SK-N-SH (cell line): Measurements from ENCODE around the gene A4GNT. TPM values are rescaled to one million over a fixed set of nuclear protein-coding genes. Genes with fewer than 3 reads are reported as not detected.

Experiments
- CTCF ChIA-PET: fragments of 300-600, 350-600 bp; formaldehyde crosslinking; extraction: SDS; loops from one replicate; lab custom pipeline; 2021; lab: Yijun Ruan, JAX
- POLR2A ChIA-PET: fragments of 350-600 bp; sonication (Branson Sonifier 250); formaldehyde crosslinking; extraction: SDS; loops from one replicate; lab custom pipeline; 2020; ENCODE audit warnings: antibody characterized with exemption, inconsistent platforms; lab: Yijun Ruan, JAX
- DNase-seq: peaks from one replicate; pipeline ENCODE4 v3.0.0; 2012
- H2AFZ ChIP-seq: fragments of 200-600 bp; sonication (generic); 2 replicates; pipeline ENCODE4 v1.8.1; 2016; ENCODE audit warnings: antibody characterized with exemption, mild to moderate bottlenecking, low read depth
- H3F3A ChIP-seq: fragments of 200-600 bp; sonication (generic); replicated peaks from 2 replicates; pipeline ENCODE3; 2016; ENCODE audit warnings: antibody characterized with exemption, mild to moderate bottlenecking; ENCODE audit not compliant: insufficient read depth
- H3K27ac ChIP-seq, 2 experiments: fragments of 200-500 bp in 1 of 2; fragments of 200-600 bp in 1 of 2; sonication (Bioruptor generic) in 1 of 2; sonication (generic), shearing (Covaris generic) in 1 of 2; 2 replicates each; pipeline versions ENCODE4 v1.5.1 to v1.6.1; 2014 to 2016; ENCODE audit warnings: low read depth in 2 of 2, inconsistent platforms in 1 of 2, low read length in 1 of 2, mild to moderate bottlenecking in 1 of 2, mixed read lengths in 1 of 2
- H3K27me3 ChIP-seq: fragments of 200-600 bp; sonication (generic), shearing (Covaris generic); 2 replicates; pipeline ENCODE4 v1.6.1; 2016; ENCODE audit warnings: mixed run types; ENCODE audit not compliant: insufficient read depth
- H3K36me3 ChIP-seq, 2 experiments: fragments of 200-500 bp in 1 of 2; fragments of 200-600 bp in 1 of 2; sonication (Bioruptor generic) in 1 of 2; sonication (generic) in 1 of 2; replicated peaks in 1 of 2; 2 replicates each; pipeline versions ENCODE3 to v1.5.1; 2014 to 2016; ENCODE audit warnings: low read length in 1 of 2, mild to moderate bottlenecking in 1 of 2; ENCODE audit not compliant: insufficient read depth in 2 of 2, control insufficient read depth in 1 of 2
- H3K4me1 ChIP-seq, 2 experiments: fragments of 200-500 bp in 1 of 2; fragments of 200-600 bp in 1 of 2; sonication (Bioruptor generic) in 1 of 2; sonication (generic), shearing (Covaris generic) in 1 of 2; 2 replicates each; pipeline versions ENCODE4 v1.5.1 to v1.6.1; 2014 to 2016; ENCODE audit warnings: low read depth in 1 of 2, low read length in 1 of 2, mixed run types in 1 of 2; ENCODE audit not compliant: insufficient read depth in 2 of 2, control insufficient read depth in 1 of 2
- H3K4me2 ChIP-seq: fragments of 200-600 bp; sonication (generic), shearing (Covaris generic); 2 replicates; pipeline ENCODE4 v1.6.1; 2017; ENCODE audit warnings: mixed run types
- H3K4me3 ChIP-seq, 2 experiments: fragments of 200-500 bp in 1 of 2; fragments of 200-600 bp in 1 of 2; sonication (Bioruptor generic) in 1 of 2; sonication (generic), shearing (Covaris generic) in 1 of 2; 2 replicates each; pipeline versions ENCODE4 v1.5.1 to v1.8.1; 2014 to 2016; ENCODE audit warnings: low read depth in 2 of 2, inconsistent platforms in 1 of 2, low read length in 1 of 2, mild to moderate bottlenecking in 1 of 2, mixed read lengths in 1 of 2, moderate library complexity in 1 of 2
- H3K79me2 ChIP-seq: fragments of 200-600 bp; sonication (generic); 2 replicates; pipeline ENCODE4 v1.8.1; 2017; ENCODE audit warnings: mild to moderate bottlenecking; ENCODE audit not compliant: insufficient read depth
- H3K9ac ChIP-seq: fragments of 200-600 bp; sonication (generic); 2 replicates; pipeline ENCODE4 v1.6.1; 2017; ENCODE audit warnings: mixed run types
- H3K9me2 ChIP-seq: fragments of 200-600 bp; sonication (generic); 2 replicates; pipeline ENCODE4 v1.6.1; 2017; ENCODE audit warnings: mixed run types
- H3K9me3 ChIP-seq: fragments of 200-600 bp; sonication (generic); 2 replicates; pipeline ENCODE4 v1.6.1; 2017; ENCODE audit warnings: mixed run types, mild to moderate bottlenecking, moderate library complexity
- H4K20me1 ChIP-seq: fragments of 200-600 bp; sonication (generic); 2 replicates; pipeline ENCODE4 v1.6.1; 2017; ENCODE audit warnings: mild to moderate bottlenecking, mixed run types; ENCODE audit not compliant: insufficient read depth
- ELF1 ChIP-seq: IDR thresholded peaks from 2 replicates; pipeline ENCODE4 v1.4.0; 2012
- EP300 ChIP-seq, 2 experiments: IDR thresholded peaks; 2 replicates each; pipeline versions ENCODE4 v1.4.0 to v1.6.1; 2012; ENCODE audit warnings: borderline replicate concordance in 1 of 2, low read depth in 1 of 2, low read length in 1 of 2
- FOSL2 ChIP-seq: IDR thresholded peaks from 2 replicates; pipeline ENCODE4 v1.4.0; 2012; ENCODE audit warnings: low read depth, mild to moderate bottlenecking, moderate library complexity, borderline replicate concordance
- FOXJ3 ChIP-seq: sonication (generic); formaldehyde crosslinking; IDR thresholded peaks from 2 replicates; pipeline ENCODE4 v1.5.1; 2020; ENCODE audit warnings: mild to moderate bottlenecking, missing genetic modification reagents
- MXI1 ChIP-seq: IDR thresholded peaks from 2 replicates; pipeline ENCODE4 v1.6.1; 2012; ENCODE audit warnings: mild to moderate bottlenecking, low read depth, low read length, improper control_type of control experiment
- NFIC ChIP-seq: IDR thresholded peaks from 2 replicates; pipeline ENCODE4 v1.4.0; 2012; ENCODE audit warnings: borderline replicate concordance
- NRF1 ChIP-seq: IDR thresholded peaks from 2 replicates; pipeline ENCODE4 v1.6.1; 2012; ENCODE audit warnings: low read depth, mild to moderate bottlenecking, low read length
- POLR2AphosphoS5 ChIP-seq: IDR thresholded peaks from 2 replicates; pipeline ENCODE4 v1.6.1; 2012; ENCODE audit warnings: low read depth, low read length
- RCOR1 ChIP-seq: fragments of 150-350 bp; IDR thresholded peaks from 2 replicates; pipeline ENCODE4 v1.6.1; 2017; ENCODE audit warnings: antibody characterized with exemption, low read length
- RFX5 ChIP-seq: IDR thresholded peaks from 2 replicates; pipeline ENCODE4 v1.6.1; 2012; ENCODE audit warnings: mild to moderate bottlenecking, improper control_type of control experiment, low read length
- SMC3 ChIP-seq: IDR thresholded peaks from 2 replicates; pipeline ENCODE4 v1.6.1; 2012; ENCODE audit warnings: low read depth, low read length, improper control_type of control experiment
- TAF1 ChIP-seq: IDR thresholded peaks from 2 replicates; pipeline ENCODE4 v1.6.1; 2012; ENCODE audit warnings: low read depth, mild to moderate bottlenecking, low read length, moderate library complexity, borderline replicate concordance
- TEAD4 ChIP-seq: IDR thresholded peaks from 2 replicates; pipeline ENCODE4 v1.4.0; 2012; ENCODE audit warnings: mild to moderate bottlenecking, borderline replicate concordance; ENCODE audit not compliant: insufficient read depth
- USF2 ChIP-seq: fragments of 150-350 bp; IDR thresholded peaks from 2 replicates; pipeline ENCODE4 v1.6.1; 2017; ENCODE audit warnings: antibody characterized with exemption, low read length, low read depth, borderline replicate concordance
- YY1 ChIP-seq: IDR thresholded peaks from 2 replicates; pipeline ENCODE4 v1.4.0; 2012; ENCODE audit warnings: low read depth, mild to moderate bottlenecking
- polyA plus RNA-seq, 3 experiments: library from polyadenylated mRNA; depleted of rRNA; stranded (reverse); fragments of >200 nt; gene quantifications; 2 replicates each; pipeline ENCODE4 v1.2.3, GENCODE V29; 2012
- TF ChIP-seq, protein P1 (sequence below): fragments of 200-600 bp; sonication (generic); IDR thresholded peaks from 2 replicates; pipeline ENCODE4 v1.6.1; 2017; ENCODE audit warnings: antibody characterized with exemption, mild to moderate bottlenecking, moderate library complexity
- TF ChIP-seq, protein P2 (sequence below): IDR thresholded peaks from 2 replicates; pipeline ENCODE4 v1.6.1; 2012; ENCODE audit warnings: mild to moderate bottlenecking, low read depth, low read length, moderate library complexity
- TF ChIP-seq, protein P3 (sequence below): fragments of 150-350 bp; IDR thresholded peaks from 2 replicates; pipeline ENCODE4 v1.6.1; 2016; ENCODE audit warnings: mild to moderate bottlenecking, low read depth, low read length
- TF ChIP-seq, protein P4 (sequence below): IDR thresholded peaks from 2 replicates; pipeline ENCODE4 v1.4.0; 2012; ENCODE audit warnings: low read depth, borderline replicate concordance
- TF ChIP-seq, protein P5 (sequence below): IDR thresholded peaks from 2 replicates; pipeline ENCODE4 v1.4.0; 2012; ENCODE audit warnings: low read depth, borderline replicate concordance

Gene A4GNT
- polyA plus RNA-seq, 1 of the 3 experiments (the other 2 are of a cell fraction): not detected

DNA sequence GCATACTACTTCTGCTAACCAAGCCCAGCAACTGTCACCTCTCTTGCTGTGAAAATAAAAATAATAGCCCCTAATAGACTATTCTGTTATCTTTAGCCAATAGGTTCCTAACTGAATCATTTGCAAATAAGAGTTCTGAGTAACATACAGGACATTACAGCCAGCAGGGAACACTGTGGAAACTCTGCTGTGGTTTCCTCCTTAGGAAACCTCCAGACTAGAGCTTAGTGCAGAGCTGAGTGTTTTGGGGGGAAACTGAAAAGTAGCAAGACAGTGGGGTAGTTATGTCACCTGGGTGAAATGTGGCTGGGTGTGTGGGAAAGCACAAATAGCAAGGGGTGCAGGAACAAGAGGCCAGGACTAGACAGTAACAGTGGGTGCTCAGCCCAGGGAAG lies 49.2 kb downstream of the A4GNT start:
- Histone ChIP-seq H3F3A (peaks cover 54% of the 10 kb centered on the region), H4K20me1 (no peaks in the 10 kb centered on the region), H3K36me3 (peaks cover 25 to 48% of the 10 kb centered on the region in 2 experiments), H3K79me2 (no peaks in the 10 kb centered on the region; the same call in 1 of the 2 replicates), H2AFZ (no peak overlapping the region), H3K9me2 (no peaks in the 10 kb centered on the region), H3K27ac (peak overlapping the region; percentile 68 to 94; a peak in 3 of 4 replicates), H3K4me1 (peaks cover 0 to 43% of the 10 kb centered on the region in 2 experiments), H3K9ac (peak overlapping the region; percentile 54; the same call in 1 of the 2 replicates), H3K9me3 (no peaks in the 10 kb centered on the region), H3K4me2 (peak overlapping the region; percentile 71), H3K4me3 (peak overlapping the region in 1 of 2 experiments; percentile 49; a peak in 1 of 4 replicates), H3K27me3 (no peaks in the 10 kb centered on the region)
- no peak for DNase-seq
- POLR2A ChIA-PET: no interaction called here
- CTCF ChIA-PET: interaction anchor here (0.6 to 1.2 kb wide), 5 partner anchors 9 to 407 kb away, joined by 3 to 4 read pairs (median 3); no protein-coding TSS in a partner anchor
- TF ChIP-seq, protein P1, sequence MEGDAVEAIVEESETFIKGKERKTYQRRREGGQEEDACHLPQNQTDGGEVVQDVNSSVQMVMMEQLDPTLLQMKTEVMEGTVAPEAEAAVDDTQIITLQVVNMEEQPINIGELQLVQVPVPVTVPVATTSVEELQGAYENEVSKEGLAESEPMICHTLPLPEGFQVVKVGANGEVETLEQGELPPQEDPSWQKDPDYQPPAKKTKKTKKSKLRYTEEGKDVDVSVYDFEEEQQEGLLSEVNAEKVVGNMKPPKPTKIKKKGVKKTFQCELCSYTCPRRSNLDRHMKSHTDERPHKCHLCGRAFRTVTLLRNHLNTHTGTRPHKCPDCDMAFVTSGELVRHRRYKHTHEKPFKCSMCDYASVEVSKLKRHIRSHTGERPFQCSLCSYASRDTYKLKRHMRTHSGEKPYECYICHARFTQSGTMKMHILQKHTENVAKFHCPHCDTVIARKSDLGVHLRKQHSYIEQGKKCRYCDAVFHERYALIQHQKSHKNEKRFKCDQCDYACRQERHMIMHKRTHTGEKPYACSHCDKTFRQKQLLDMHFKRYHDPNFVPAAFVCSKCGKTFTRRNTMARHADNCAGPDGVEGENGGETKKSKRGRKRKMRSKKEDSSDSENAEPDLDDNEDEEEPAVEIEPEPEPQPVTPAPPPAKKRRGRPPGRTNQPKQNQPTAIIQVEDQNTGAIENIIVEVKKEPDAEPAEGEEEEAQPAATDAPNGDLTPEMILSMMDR: no peak
- no peak for TF ChIP-seq RFX5
- TF ChIP-seq SMC3: no peak
- TF ChIP-seq MXI1: no peak
- no peak for TF ChIP-seq TAF1
- TF ChIP-seq, protein P2, sequence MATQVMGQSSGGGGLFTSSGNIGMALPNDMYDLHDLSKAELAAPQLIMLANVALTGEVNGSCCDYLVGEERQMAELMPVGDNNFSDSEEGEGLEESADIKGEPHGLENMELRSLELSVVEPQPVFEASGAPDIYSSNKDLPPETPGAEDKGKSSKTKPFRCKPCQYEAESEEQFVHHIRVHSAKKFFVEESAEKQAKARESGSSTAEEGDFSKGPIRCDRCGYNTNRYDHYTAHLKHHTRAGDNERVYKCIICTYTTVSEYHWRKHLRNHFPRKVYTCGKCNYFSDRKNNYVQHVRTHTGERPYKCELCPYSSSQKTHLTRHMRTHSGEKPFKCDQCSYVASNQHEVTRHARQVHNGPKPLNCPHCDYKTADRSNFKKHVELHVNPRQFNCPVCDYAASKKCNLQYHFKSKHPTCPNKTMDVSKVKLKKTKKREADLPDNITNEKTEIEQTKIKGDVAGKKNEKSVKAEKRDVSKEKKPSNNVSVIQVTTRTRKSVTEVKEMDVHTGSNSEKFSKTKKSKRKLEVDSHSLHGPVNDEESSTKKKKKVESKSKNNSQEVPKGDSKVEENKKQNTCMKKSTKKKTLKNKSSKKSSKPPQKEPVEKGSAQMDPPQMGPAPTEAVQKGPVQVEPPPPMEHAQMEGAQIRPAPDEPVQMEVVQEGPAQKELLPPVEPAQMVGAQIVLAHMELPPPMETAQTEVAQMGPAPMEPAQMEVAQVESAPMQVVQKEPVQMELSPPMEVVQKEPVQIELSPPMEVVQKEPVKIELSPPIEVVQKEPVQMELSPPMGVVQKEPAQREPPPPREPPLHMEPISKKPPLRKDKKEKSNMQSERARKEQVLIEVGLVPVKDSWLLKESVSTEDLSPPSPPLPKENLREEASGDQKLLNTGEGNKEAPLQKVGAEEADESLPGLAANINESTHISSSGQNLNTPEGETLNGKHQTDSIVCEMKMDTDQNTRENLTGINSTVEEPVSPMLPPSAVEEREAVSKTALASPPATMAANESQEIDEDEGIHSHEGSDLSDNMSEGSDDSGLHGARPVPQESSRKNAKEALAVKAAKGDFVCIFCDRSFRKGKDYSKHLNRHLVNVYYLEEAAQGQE: no peak
- no peak for TF ChIP-seq NRF1
- TF ChIP-seq POLR2AphosphoS5: no peak
- TF ChIP-seq TEAD4: no peak
- TF ChIP-seq YY1: no peak
- no peak for TF ChIP-seq FOSL2
- TF ChIP-seq ELF1: no peak
- no peak for TF ChIP-seq EP300 (IDR thresholded peaks at IDR 0.05; ENCODE audit: borderline replicate concordance in 1 of 2, low read depth in 1 of 2, low read length in 1 of 2)
- TF ChIP-seq, protein P3, sequence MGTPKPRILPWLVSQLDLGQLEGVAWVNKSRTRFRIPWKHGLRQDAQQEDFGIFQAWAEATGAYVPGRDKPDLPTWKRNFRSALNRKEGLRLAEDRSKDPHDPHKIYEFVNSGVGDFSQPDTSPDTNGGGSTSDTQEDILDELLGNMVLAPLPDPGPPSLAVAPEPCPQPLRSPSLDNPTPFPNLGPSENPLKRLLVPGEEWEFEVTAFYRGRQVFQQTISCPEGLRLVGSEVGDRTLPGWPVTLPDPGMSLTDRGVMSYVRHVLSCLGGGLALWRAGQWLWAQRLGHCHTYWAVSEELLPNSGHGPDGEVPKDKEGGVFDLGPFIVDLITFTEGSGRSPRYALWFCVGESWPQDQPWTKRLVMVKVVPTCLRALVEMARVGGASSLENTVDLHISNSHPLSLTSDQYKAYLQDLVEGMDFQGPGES: no peak
- no peak for TF ChIP-seq FOXJ3
- no peak for TF ChIP-seq RCOR1
- TF ChIP-seq, protein P4, sequence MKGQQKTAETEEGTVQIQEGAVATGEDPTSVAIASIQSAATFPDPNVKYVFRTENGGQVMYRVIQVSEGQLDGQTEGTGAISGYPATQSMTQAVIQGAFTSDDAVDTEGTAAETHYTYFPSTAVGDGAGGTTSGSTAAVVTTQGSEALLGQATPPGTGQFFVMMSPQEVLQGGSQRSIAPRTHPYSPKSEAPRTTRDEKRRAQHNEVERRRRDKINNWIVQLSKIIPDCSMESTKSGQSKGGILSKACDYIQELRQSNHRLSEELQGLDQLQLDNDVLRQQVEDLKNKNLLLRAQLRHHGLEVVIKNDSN: no peak
- no peak for TF ChIP-seq NFIC
- TF ChIP-seq, protein P5, sequence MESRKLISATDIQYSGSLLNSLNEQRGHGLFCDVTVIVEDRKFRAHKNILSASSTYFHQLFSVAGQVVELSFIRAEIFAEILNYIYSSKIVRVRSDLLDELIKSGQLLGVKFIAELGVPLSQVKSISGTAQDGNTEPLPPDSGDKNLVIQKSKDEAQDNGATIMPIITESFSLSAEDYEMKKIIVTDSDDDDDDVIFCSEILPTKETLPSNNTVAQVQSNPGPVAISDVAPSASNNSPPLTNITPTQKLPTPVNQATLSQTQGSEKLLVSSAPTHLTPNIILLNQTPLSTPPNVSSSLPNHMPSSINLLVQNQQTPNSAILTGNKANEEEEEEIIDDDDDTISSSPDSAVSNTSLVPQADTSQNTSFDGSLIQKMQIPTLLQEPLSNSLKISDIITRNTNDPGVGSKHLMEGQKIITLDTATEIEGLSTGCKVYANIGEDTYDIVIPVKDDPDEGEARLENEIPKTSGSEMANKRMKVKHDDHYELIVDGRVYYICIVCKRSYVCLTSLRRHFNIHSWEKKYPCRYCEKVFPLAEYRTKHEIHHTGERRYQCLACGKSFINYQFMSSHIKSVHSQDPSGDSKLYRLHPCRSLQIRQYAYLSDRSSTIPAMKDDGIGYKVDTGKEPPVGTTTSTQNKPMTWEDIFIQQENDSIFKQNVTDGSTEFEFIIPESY: no peak
- TF ChIP-seq USF2: no peak
